GM08714 (cell line): ENCODE measurements around the gene CD84.
"Not testable (repeated sequence)": the region's sequence is repeated elsewhere in the genome, so short reads cannot be mapped to it uniquely, and the experiment has no call there.

Experiments
- H3K4me3 ChIP-seq: fragments of 200-500 bp; sonication (Bioruptor generic); 2 replicates; pipeline ENCODE4 v1.5.1; 2014; ENCODE audit warnings: mild to moderate bottlenecking, low read length, inconsistent platforms
- ZNF274 ChIP-seq: IDR thresholded peaks from 2 replicates; pipeline ENCODE4 v1.6.1; 2012; ENCODE audit warnings: mild to moderate bottlenecking, low read depth, low read length

CD84 gene

DNA sequence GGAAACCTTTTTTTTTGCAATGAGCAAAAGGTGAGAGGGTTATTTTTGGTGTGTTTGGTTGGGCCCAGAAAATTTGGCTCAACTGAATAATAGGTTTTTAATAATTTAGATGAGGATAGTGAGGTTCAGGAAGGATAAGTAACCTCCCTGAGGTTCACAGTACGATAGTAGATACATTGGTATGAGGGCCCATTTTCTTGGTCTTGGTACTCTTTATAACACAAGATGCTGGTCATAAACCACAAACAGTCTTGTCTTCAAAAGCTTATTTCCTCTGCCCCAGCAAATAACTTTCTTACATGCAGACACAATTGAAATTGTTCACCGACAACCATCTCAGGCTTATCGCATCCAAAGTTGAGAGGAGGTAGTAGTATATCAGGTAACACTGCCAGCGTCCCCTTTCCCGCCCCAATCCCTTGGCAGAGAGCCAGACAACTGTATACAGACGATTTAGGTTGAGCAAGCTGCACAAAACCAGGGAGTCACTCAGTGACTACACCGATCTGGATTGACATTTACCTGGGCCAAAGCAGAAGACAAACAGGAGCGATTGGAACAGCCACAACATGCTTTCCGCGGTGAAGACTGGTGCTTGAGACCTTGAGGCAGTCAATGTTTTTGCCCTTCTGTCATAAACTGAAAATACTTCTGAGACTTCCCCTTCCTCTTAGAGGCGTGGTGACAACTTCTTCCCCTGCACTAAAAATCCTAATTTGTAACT lies 56.5 kb downstream of the CD84 start, which contains the start of gene SLAMF6:
Gene SLAMF6, minus strand, starts transcription at position 634 of the 724 bp plus-strand sequence. Its CDS starts 63 bp downstream, at position 571.
- H3K4me3 ChIP-seq: peak within 1 kb of the TSS; percentile 91
- no peak for TF ChIP-seq ZNF274

DNA sequence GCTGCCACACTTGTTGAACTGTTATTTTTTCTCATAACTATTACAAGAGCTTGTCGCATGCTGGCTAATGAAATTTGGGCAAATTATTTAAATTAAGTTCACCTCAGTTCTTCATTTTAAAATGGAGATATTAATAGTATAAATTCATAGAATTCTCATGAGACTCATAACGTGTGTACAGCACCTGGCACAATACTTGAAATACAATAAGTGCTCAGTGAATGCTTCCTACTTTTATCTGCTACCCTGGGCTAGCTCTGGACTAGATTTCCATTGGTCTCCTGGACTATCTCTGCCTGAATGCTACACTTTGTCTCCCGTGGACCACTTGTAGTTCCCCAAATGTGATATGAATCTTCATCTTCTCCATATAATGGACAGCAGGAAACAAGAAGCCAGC lies 57.2 kb downstream of the CD84 start:
- peak overlapping the region; percentile 91 for H3K4me3 ChIP-seq

GRCh38 chr1:160521554-160521953 lies 57.7 kb downstream of the CD84 start:
- peak overlapping the region; percentile 91 for H3K4me3 ChIP-seq
- TF ChIP-seq ZNF274: no peak

More for the DNA sequence above, 57.2 kb downstream of the CD84 start:
- no peak for TF ChIP-seq ZNF274

- no peak for TF ChIP-seq ZNF274
- peak overlapping the region; percentile 91 for H3K4me3 ChIP-seq
Observed at GRCh38 chr1:160520999-160521398, 58.3 kb downstream of the CD84 start.

- H3K4me3 ChIP-seq: peak overlapping the region; percentile 91
- no peak for TF ChIP-seq ZNF274
Observed at GRCh38 chr1:160520582-160520981, 58.7 kb downstream of the CD84 start.

DNA sequence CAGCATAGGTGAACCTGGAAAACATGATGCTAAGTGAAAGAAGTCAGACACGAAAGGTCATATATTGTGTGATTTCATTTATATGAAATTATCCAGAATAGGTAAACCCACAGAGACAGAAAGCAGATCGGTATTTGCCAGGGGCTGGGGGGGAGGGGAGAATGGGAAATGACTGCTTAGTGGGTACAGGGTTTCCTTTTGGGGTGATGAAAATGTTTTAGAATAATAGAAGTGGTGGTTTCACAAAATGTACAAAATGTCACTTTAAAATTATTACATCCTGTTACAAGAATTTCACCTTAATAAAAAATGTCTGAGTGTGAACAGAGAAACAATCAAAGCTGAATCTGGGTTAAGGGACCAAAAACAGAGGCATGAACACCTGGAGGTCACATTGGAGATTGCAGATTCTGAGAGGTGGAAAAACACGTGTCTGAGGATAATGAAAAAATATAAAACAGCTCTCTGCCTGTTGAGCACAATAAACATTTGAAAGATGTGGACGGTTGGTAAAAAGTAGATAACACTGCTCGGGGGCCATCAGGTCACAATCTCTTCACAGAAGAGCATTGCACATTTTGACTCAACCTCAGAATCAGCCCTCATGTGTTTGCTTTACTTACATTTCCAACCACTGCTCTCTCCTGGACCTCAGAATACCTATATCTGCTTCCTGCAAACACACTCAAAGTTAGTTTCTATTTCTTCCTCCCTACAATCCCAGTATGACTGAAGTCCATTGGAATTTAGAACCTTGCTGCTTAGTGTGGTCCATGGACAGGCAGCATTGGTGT lies 59.5 kb downstream of the CD84 start:
- peak overlapping the region; percentile 91 for H3K4me3 ChIP-seq

GRCh38 chr1:160517519-160517918 lies 61.8 kb downstream of the CD84 start:
- H3K4me3 ChIP-seq: not testable (repeated sequence)

More for the DNA sequence above, 59.5 kb downstream of the CD84 start:
- no peak for TF ChIP-seq ZNF274

- H3K4me3 ChIP-seq: not testable (repeated sequence)
Observed at GRCh38 chr1:160515908-160516307, 63.4 kb downstream of the CD84 start.

DNA sequence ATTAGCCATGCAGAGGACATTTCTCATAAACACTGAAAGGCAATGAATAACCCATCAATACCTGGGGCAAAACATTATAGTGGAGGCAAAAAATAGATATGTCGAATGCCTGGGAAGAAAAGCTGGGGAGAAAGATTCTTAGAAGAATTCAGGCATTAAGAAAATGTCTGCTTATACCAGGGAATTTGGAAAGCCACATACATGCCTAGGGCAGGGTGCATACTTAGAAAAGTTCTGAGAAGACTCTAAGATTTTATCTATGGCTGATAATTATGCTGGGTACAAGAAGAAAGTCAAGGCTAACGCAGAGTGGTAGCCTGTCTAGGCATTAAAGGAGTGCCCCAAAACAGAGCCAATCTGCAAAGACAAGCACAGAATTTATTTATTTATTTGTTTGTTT lies 74.6 kb downstream of the CD84 start:
- no peak for TF ChIP-seq ZNF274
- H3K4me3 ChIP-seq: no peak overlapping the region

- TF ChIP-seq ZNF274: no peak
- no peak overlapping the region for H3K4me3 ChIP-seq
Observed at GRCh38 chr1:160503087-160503486, 76.2 kb downstream of the CD84 start.

DNA sequence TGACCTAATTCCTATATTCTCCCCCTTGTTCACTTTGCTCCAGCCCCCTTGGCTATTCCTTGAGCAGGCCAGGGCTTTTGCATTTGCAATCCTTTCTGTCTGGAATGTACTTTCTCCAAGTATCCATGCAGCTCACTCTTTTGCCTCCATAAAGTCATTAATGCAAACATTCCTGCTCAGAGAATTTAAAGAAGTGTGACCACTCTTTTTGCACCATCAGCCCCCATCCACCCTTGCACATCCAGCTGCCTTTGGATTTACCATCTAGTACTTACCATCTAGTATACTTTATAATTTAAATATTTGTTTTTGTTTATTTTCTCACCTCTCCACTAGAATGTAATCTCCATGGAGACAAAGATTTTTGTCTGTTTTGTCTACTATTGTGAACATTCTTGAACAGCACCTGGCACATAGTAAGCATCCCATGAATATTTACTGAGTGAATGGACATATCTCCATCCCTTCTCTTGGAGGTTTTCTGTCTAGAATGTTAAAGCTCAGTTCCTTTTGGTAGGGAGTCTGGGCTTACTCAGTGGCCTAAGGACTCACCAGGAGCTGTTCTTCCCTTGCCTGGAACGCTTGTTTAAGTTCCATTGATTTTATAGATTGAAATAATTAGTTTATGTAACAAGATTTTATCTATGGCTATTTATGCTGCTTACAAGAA lies 78.8 kb downstream of the CD84 start:
- no peak for TF ChIP-seq ZNF274
- H3K4me3 ChIP-seq: no peak overlapping the region

- no peak overlapping the region for H3K4me3 ChIP-seq
- TF ChIP-seq ZNF274: no peak
Observed at GRCh38 chr1:160499631-160500030, 79.7 kb downstream of the CD84 start.

DNA sequence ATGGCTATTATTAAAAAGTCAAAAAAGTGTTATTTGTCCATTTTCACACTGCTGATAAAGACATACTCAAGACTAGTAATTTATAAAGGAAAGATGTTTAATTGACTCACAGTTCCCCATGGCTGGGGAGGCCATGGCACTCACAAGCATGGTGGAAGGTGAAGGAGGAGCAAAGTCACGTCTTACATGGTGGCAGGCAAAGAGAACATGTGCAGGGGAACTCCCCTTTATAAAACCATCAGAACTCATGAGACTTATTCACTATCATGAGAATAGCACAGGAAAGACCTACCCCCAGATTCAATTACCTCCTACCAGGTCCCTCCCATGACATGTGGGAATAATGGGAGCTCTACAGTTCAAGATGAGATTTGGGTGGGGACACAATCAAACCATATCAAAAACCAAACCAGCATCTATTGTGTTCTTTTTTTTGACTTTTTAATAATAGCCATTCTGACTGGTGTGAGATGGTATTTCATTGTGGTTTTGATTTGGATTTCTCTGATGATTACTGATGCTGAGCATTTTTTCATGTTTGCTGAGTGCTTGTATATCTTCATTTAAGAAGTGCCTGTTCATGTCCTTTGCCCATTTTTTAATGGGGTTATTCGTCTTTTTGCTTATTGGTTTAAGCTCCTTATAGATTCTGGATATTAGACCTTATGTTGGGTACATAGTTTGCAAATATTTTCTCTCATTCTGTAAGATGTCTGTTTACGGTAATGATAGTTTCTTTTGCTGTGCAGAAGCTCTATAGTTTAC lies 80.8 kb downstream of the CD84 start:
- H3K4me3 ChIP-seq: not testable (repeated sequence)

DNA sequence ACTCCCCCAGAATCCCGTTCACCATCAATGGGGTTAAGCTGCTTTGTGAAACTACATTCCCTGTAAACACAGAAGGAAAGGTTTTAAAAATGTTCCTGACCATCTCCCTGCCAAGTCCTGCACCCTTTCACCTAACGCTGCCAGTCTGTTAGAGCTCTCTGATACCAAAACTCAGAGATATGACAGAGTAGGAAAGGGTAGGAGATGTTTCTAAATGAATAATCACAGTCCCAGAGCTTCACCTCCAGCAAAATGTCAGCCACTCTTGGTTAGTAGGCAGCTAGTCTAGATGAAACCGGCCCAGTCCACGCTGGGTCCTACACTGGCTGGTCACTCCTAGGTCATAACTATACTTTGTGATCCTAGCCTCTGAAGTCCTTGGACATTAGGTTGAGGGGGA lies 83.0 kb downstream of the CD84 start:
- H3K4me3 ChIP-seq: no peak overlapping the region
- TF ChIP-seq ZNF274: no peak
